ENCODE data around the gene LAIR2.

DNA sequence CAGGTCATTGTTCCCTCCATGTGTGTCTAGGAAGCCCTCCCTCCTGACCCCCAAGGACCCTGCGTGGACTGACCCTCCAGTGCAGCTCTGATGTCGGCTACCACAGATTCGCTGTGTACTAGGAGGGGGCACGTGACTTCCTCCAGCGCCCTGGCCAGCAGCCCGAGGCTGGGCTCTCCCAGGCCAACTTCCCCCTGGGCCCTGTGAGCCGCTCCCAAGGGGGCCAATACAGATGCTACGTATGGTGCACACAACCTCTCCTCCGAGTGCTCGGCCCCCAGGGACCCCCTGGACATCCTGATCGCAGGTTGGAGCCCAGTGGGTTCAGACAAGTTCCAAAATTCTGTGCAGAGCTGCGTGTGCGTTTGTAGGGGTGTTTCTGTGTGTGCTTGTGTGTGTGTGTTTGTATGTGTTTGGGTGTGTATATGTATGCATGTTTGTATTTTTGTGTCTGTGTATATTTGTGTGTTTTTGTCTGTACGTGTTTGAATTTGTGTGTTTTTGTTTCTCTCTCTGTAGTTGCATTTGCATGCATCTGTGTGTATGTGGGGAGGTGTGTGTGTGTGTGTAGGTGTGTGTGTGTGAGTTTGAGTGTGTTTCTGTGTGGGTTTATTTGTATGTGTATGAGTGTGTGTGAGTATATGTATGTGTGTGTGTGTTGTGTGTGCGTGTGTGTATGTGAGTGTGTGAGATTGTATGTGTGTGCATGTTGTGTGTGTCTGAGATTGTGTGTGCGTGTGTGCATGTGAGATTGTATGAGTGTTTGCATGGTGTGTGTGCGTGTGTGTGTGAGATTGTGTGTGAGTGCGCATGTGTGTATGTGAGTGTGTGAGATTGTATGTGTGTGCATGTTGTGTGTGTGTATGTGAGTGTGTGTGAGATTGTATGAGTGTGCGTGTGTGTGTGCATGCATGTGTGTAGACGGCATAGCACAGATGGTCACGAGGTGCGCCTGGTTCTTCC lies 49.6 kb downstream of the LAIR2 start:
- TF ChIP-seq, protein P1, sequence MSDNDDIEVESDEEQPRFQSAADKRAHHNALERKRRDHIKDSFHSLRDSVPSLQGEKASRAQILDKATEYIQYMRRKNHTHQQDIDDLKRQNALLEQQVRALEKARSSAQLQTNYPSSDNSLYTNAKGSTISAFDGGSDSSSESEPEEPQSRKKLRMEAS (IDR thresholded peaks at IDR 0.05; ENCODE audit: low read depth, low read length): peak; percentile 78
- TF ChIP-seq POLR2A (IDR thresholded peaks at IDR 0.05; ENCODE audit: extremely low read depth, insufficient read length) (no peak), MYC (IDR thresholded peaks at IDR 0.05; ENCODE audit: low read depth, low read length) (no peak)
- TF ChIP-seq, protein P2, sequence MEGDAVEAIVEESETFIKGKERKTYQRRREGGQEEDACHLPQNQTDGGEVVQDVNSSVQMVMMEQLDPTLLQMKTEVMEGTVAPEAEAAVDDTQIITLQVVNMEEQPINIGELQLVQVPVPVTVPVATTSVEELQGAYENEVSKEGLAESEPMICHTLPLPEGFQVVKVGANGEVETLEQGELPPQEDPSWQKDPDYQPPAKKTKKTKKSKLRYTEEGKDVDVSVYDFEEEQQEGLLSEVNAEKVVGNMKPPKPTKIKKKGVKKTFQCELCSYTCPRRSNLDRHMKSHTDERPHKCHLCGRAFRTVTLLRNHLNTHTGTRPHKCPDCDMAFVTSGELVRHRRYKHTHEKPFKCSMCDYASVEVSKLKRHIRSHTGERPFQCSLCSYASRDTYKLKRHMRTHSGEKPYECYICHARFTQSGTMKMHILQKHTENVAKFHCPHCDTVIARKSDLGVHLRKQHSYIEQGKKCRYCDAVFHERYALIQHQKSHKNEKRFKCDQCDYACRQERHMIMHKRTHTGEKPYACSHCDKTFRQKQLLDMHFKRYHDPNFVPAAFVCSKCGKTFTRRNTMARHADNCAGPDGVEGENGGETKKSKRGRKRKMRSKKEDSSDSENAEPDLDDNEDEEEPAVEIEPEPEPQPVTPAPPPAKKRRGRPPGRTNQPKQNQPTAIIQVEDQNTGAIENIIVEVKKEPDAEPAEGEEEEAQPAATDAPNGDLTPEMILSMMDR (IDR thresholded peaks at IDR 0.05; ENCODE audit: low read depth, low read length): no peak

Measured in NB4 (cell line).